Thymus (tissue), 11 donors: ENCODE data around the gene LMNTD2. TPM values are rescaled to one million over a fixed set of nuclear protein-coding genes. Genes with fewer than 3 reads are reported as not detected.

Experiments
- DNase-seq, 9 donors: peaks; one replicate each; pipeline ENCODE4 v3.0.0-alpha.2; 2013; ENCODE audit warnings: low spot score in 9 of 9, low read depth in 6 of 9, missing footprints in 1 of 9
- H3K27ac ChIP-seq, 2 donors: one replicate each; pipeline ENCODE4 v1.5.1; 2013; ENCODE audit warnings: control low read depth in 1 of 2, low read depth in 1 of 2, low read length in 1 of 2, mild to moderate bottlenecking in 1 of 2, moderate library complexity in 1 of 2
- H3K27me3 ChIP-seq, 2 donors: one replicate each; pipeline ENCODE4 v1.5.1; 2013; ENCODE audit warnings: low read length in 1 of 2; ENCODE audit not compliant: control insufficient read depth in 2 of 2, insufficient read depth in 1 of 2
- H3K36me3 ChIP-seq, 2 donors: one replicate each; pipeline ENCODE4 v1.5.1; 2013; ENCODE audit warnings: low read length in 1 of 2, mild to moderate bottlenecking in 1 of 2, moderate library complexity in 1 of 2; ENCODE audit not compliant: control insufficient read depth in 2 of 2, insufficient read depth in 2 of 2
- H3K4me1 ChIP-seq, 2 donors: one replicate each; pipeline ENCODE4 v1.5.1; 2013; ENCODE audit warnings: low read length in 2 of 2; ENCODE audit not compliant: control insufficient read depth in 2 of 2, insufficient read depth in 2 of 2
- H3K4me3 ChIP-seq, 2 donors: one replicate each; pipeline ENCODE4 v1.5.1; 2013; ENCODE audit warnings: low read length in 2 of 2, control low read depth in 1 of 2, mild to moderate bottlenecking in 1 of 2
- H3K9me3 ChIP-seq, 2 donors: one replicate each; pipeline ENCODE4 v1.5.1; 2013; ENCODE audit warnings: low read length in 1 of 2, mild to moderate bottlenecking in 1 of 2; ENCODE audit not compliant: control insufficient read depth in 2 of 2, insufficient read depth in 1 of 2
- WGBS: extraction: QIAGEN DNeasy Blood & Tissue Kit; methylation state at CpG from one replicate; pipeline ENCODE4 v1.1.7; 2013; 5-methylcytosine and 5-hydroxymethylcytosine counted together
- polyA plus RNA-seq: library from polyadenylated mRNA; stranded (reverse); fragments of 200-250 nt; gene quantifications from one replicate; pipeline ENCODE4 v1.2.3, GENCODE V29; 2013
- total RNA-seq: library from RNA; stranded (reverse); fragments of 120-200 nt; gene quantifications from one replicate; pipeline ENCODE4 v1.2.4, GENCODE V29; 2013
- donor health status: healthy.

Gene LMNTD2
- total and polyA plus RNA-seq, 2 donors, result 1.1 to 5.8 TPM

- WGBS, result 92% methylated on average over 12 of the region's 12 CpGs
- no peak for DNase-seq
- H3K27me3 ChIP-seq, result peaks cover 18 to 43% of the 10 kb centered on the region in 2 donors
Measured at GRCh38 chr11:551596-551995, 8.9 kb downstream of the LMNTD2 start.

GRCh38 chr11:551131-551530 lies 9.4 kb downstream of the LMNTD2 start:
- no peak overlapping the region for H3K4me3 ChIP-seq
- no peaks in the 10 kb centered on the region for H3K9me3 ChIP-seq
- no peak overlapping the region for H3K27ac ChIP-seq
- H3K36me3 ChIP-seq, result no peaks in the 10 kb centered on the region
- H3K4me1 ChIP-seq, result peaks cover 9 to 11% of the 10 kb centered on the region in 2 donors
- 84% methylated on average over 16 of the region's 16 CpGs for WGBS
- peaks cover 14 to 39% of the 10 kb centered on the region in 2 donors for H3K27me3 ChIP-seq
- no peak for DNase-seq

More at GRCh38 chr11:551596-551995, 8.9 kb downstream of the LMNTD2 start:
- no peak overlapping the region for H3K27ac ChIP-seq
- H3K36me3 ChIP-seq, result no peaks in the 10 kb centered on the region
- H3K4me3 ChIP-seq, result no peak overlapping the region
- H3K4me1 ChIP-seq, result peaks cover 11 to 13% of the 10 kb centered on the region in 2 donors
- no peaks in the 10 kb centered on the region for H3K9me3 ChIP-seq

- no peaks in the 10 kb centered on the region for H3K36me3 ChIP-seq
- no peak for DNase-seq
- H3K4me3 ChIP-seq, result no peak overlapping the region
- no peaks in the 10 kb centered on the region for H3K9me3 ChIP-seq
- peaks cover 10 to 35% of the 10 kb centered on the region in 2 donors for H3K27me3 ChIP-seq
- H3K4me1 ChIP-seq, result peaks cover 8 to 11% of the 10 kb centered on the region in 2 donors
- no peak overlapping the region for H3K27ac ChIP-seq
- 96% methylated on average over 5 of the region's 5 CpGs for WGBS
Measured at GRCh38 chr11:550746-551085, 9.8 kb downstream of the LMNTD2 start.

GRCh38 chr11:550021-550745 lies 10.4 kb downstream of the LMNTD2 start:
- Histone ChIP-seq H3K36me3 (no peaks in the 10 kb centered on the region), H3K4me3 (no peak overlapping the region), H3K27me3 (peaks cover 4 to 29% of the 10 kb centered on the region in 2 donors), H3K4me1 (peaks cover 6 to 8% of the 10 kb centered on the region in 2 donors), H3K9me3 (no peaks in the 10 kb centered on the region), H3K27ac (no peak overlapping the region)
- DNase-seq, result no peak
- WGBS, result 97% methylated on average over 25 of the region's 25 CpGs

GRCh38 chr11:548700-549603 lies 11.6 kb downstream of the LMNTD2 start:
- Histone ChIP-seq H3K36me3 (no peaks in the 10 kb centered on the region), H3K27me3 (peaks cover 0 to 19% of the 10 kb centered on the region in 2 donors), H3K4me3 (no peak overlapping the region), H3K9me3 (no peaks in the 10 kb centered on the region), H3K4me1 (no peaks in the 10 kb centered on the region), H3K27ac (no peak overlapping the region)
- no peak for DNase-seq
- WGBS, result 93% methylated on average over 32 of the region's 32 CpGs

GRCh38 chr11:545171-545570 lies 15.4 kb downstream of the LMNTD2 start:
- H3K36me3 ChIP-seq, result no peaks in the 10 kb centered on the region
- WGBS, result 92% methylated on average over 11 of the region's 11 CpGs
- peaks cover 0 to 3% of the 10 kb centered on the region in 2 donors for H3K27me3 ChIP-seq
- no peak for DNase-seq
- H3K9me3 ChIP-seq, result no peaks in the 10 kb centered on the region
- no peak overlapping the region for H3K4me3 ChIP-seq
- H3K27ac ChIP-seq, result no peak overlapping the region
- H3K4me1 ChIP-seq, result no peaks in the 10 kb centered on the region

GRCh38 chr11:544817-545166 lies 15.7 kb downstream of the LMNTD2 start:
- peaks cover 0 to 6% of the 10 kb centered on the region in 2 donors for H3K27me3 ChIP-seq

GRCh38 chr11:541433-541885 lies 19.1 kb downstream of the LMNTD2 start:
- H3K36me3 ChIP-seq, result no peaks in the 10 kb centered on the region
- H3K4me3 ChIP-seq, result no peak overlapping the region
- no peak for DNase-seq
- peaks cover 9 to 18% of the 10 kb centered on the region in 2 donors for H3K4me1 ChIP-seq
- 97% methylated on average over 20 of the region's 20 CpGs for WGBS
- H3K27ac ChIP-seq, result no peak overlapping the region
- peaks cover 0 to 6% of the 10 kb centered on the region in 2 donors for H3K9me3 ChIP-seq
- peaks cover 15 to 32% of the 10 kb centered on the region in 2 donors for H3K27me3 ChIP-seq

More at GRCh38 chr11:544817-545166, 15.7 kb downstream of the LMNTD2 start:
- no peak overlapping the region for H3K4me3 ChIP-seq
- no peaks in the 10 kb centered on the region for H3K36me3 ChIP-seq
- H3K9me3 ChIP-seq, result no peaks in the 10 kb centered on the region
- H3K27ac ChIP-seq, result no peak overlapping the region
- 90% methylated on average over 5 of the region's 5 CpGs for WGBS
- H3K4me1 ChIP-seq, result no peaks in the 10 kb centered on the region
- no peak for DNase-seq
